Iris pigment epithelial cell (primary cell): ENCODE data around the gene PLCD1.

Experiments
- DNase-seq: peaks from one replicate; pipeline ENCODE4 v3.0.0-alpha.2; 2011; ENCODE audit warnings: low read depth

PLCD1 gene

GRCh38 chr3:37964146-37964545 lies 65.3 kb downstream of the PLCD1 start:
- no peak for DNase-seq

- no peak for DNase-seq
Measured at GRCh38 chr3:37963635-37964034, 65.8 kb downstream of the PLCD1 start.

GRCh38 chr3:37963016-37963415 lies 66.4 kb downstream of the PLCD1 start:
- DNase-seq: no peak

- DNase-seq: no peak
Measured at GRCh38 chr3:37961622-37962431, 67.6 kb downstream of the PLCD1 start.

- DNase-seq: no peak
Measured at GRCh38 chr3:37957539-37957936, 71.9 kb downstream of the PLCD1 start.
